HG03196 (cell line): Measurements from ENCODE around the gene ZNF664.

Experiments used
- ATAC-seq: cut with Tn5 transposase; IDR thresholded peaks from one replicate; pipeline ENCODE4 v1.9.1; 2021; ENCODE audit not compliant: unreplicated experiment

The ZNF664 gene

DNA sequence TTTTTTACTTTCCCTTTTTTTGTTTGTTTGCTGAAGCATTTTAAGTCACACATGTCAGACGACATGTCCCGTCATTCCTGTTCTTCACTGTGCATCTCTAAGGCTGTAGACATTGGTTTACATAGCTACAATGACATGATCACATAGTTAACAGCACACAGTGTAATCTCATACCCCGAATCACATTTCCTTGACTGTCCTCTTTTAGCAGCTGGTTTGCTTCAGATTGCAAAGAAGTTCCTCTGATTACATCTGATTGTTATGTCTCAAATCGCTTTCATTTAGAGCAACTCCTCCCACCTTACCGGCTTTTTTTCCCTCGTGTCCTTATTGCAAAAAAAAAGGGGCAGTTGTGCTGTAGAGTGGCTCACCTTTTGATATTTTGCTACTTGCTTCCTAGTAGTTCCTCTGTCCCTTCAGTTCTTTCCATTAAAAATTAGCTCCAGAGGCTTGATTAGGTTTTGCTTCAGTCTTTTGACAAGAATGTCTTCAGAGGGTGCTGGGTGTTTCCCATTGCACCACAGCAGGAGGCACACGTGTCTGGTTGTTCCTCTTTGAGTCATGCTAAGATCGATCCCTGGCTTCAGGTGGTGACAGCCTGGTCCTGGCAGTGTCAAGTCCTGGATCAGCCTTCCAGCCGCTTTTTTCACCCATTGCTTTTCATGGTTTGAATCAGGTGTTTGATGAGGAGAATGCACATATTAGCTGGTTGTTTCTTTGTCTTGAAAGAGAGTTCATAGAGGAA lies 35.0 kb downstream of the ZNF664 start:
- ATAC-seq = no peak

DNA sequence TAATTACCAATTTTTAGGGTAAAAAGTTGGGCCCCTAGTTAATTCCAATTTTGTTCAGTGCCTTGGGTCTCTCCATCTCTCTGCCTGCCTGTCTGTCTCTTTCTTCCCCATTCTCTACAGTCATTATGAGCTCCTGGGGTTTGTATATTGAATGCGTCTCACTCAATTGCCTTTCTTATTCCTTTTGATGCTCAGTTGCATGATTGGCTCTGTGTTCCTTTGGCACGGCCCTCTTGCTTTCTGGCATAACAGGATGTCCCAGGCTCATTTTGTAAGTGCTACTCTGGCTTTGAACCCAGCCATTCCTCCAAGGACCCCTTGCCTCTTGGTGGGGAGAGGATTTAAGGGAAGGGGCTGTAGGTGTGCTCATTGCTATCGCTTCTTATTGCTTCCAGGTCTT lies 35.6 kb downstream of the ZNF664 start:
- no peak for ATAC-seq

DNA sequence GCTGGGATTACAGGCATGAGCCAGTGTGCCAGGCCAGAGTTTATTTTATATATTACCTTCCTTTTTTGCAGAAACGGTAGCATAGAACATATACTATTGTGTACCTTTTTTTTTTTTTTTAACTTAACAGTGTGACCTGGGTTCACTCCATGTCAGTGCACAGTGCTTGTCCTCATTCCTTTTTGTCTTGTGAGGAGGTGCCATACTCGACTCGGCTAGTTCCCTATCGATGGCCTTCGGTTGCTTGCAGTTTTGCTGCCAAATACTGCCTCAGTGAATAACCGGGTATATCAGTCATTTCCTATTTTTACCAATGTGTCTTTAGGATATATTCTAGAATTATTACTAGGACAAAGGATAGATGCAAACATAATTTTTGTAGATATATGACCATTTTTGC lies 36.8 kb downstream of the ZNF664 start:
- no peak for ATAC-seq

DNA sequence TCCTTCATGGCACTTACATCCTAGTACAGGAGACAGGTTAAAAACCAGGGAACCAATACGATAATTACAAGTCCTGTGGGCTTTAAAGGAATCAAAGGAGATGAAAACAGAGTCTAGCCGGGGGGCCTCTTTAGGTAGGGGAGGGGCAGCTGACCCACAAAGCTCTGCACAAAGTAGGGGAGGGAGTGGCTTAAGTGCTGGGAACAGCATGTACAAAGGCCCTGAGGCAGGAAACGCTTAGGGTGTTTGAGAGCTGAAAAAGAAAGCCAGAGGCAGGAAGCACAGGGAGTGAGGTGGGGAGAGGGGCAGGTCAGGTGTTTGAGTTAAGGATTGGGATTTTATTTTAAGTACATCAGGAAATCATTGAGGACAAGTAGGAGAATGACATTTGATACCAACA lies 37.7 kb downstream of the ZNF664 start:
- no peak for ATAC-seq

DNA sequence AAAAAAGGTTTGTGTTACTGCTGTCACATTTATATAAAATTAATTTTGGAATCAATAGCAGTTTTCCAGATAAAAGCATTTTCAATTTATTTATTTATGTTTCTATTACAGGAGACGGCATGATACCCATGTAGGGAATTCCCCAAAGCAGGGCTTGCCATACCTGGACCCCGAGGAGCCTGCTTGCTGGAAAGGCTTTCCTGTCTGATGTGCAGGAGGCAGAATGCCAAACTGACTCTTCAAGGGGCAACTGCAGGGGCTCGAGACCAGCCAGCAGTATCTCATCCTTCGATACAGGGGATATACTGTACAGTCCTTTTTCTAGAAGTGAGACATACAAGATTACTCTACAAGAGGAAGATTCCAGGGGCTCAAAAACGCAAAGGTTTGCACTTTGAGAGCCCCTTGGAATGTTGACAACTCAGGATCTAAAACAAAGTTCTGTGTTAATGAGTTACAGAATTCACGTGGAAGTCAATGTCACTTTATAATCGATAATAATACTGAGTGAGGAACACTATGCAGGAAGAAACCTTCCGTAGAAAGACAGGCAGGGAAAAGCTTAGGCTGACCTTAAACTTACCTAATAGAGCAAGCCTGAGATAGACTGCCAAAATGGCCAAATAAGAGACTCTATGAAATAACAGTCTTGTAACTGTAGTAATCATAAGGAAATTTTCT lies 38.6 kb downstream of the ZNF664 start:
- no peak for ATAC-seq

DNA sequence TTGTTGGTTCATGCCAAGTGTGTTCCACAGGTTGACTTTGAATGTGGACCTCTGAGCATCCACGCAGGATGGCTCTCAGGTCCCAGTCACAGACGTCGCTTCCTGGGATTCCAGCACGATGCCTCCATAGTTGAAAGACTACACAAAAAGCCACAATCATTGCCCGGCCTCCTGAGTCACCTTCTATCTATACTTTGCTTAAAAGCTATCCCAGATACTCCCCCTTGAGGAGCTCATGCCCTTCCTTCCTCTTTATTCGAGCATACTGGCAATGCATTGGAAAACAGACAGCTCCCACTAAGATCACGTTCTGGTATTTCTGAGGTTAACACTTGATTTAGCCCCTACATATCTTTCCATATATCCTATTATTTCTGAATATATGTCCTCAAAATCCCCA lies 40.1 kb downstream of the ZNF664 start:
- ATAC-seq = no peak

DNA sequence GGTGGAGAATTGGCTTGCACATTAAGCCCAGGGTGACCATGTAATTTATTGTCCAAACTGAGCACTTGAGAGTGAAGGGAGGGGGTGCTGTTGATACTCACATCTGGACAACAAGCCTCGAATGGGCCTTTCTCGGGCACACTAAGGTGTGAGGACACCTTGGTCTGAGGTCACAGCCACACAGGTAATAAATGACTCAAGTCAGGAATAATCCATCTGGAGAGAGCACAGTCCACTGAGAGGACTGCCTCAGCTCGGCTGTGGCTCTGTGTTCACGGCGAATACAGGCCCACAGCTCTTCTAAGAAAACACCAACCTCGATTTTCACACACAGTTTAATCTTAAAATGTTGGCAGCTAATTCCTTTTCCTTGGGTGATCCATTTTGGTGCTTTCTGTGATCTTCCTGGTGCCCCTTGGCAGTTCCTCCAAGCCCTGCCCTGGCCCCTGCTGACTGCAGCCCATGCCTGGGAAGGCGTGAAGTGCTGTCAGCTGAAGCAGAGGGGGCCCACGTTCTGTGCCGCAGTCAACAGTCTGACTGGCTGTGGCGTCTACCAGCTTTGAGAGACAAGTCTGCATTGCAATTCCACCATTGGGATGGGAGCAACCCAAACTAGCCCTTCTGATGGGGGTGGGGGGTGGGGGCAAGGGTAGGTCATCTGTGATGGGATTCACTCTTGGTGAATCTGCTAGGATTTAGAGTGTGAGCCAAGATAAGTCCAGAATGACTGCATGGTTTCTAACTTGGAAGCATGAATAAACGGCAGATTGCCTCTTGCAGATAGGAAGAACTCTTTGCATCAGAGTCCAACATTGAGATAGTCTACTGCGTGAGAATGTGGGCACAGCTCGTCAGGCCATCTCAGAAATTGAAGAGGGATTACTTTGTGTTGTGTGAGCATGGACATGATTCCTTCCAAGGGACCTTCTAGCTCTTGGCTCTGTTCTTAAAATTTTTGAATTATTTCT lies 42.8 kb downstream of the ZNF664 start:
- ATAC-seq = no peak

DNA sequence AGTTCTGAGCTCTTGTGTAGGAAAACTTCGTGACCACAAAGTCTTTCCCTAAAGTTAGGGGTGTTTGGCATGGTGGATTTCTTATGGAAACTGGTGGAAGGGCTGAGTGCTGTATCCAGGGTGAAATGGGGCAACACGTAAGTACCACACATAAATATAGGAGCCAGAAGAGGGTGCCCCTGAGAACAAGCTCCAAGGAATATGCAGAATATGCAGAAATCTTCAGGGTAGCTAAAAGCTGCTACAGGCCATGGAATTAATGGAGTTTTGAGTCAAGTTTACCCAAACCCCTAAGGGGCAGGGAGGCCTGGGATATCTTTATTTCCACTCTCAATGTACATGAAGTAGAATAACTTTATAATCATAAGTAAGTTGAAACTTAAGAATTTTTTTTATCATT lies 44.0 kb downstream of the ZNF664 start:
- no peak for ATAC-seq

DNA sequence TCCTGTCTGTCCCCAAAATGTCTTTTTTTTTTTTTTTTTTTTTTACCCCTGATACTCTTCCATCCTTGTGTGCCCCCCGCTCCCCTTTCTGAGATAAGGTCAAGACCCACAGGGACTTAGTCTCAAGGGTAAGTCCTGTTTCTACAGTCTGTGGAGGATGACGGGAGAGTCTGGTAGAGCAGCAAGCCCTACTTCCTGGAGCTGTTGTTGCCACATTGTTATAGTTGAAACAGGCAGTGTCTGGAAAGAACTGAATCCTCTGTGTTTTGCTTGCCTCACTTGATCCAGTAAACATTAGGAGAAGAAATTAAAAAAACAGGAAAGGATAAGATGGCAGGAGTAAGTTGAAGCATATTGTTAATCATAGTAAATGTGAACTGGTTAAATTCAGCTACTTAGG lies 45.5 kb downstream of the ZNF664 start:
- no peak for ATAC-seq

DNA sequence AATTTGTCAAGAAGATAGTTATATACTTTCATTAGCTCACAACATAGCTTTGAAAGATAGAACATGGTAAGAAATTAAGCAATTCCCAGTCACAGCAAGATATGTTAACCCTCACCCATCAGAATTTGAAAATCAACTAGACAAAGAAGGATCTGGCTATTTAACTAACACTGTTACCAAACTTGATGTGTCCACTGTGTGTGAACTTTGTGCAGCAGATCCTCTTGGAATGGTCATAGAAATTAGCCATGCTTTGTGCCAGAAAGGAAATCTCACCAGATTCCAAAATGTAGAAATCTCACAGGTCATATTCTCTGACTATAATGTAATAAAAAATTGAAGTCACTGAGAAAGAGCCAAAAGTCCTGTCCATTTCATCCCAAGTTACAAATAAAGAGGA lies 46.1 kb downstream of the ZNF664 start:
- ATAC-seq = no peak

DNA sequence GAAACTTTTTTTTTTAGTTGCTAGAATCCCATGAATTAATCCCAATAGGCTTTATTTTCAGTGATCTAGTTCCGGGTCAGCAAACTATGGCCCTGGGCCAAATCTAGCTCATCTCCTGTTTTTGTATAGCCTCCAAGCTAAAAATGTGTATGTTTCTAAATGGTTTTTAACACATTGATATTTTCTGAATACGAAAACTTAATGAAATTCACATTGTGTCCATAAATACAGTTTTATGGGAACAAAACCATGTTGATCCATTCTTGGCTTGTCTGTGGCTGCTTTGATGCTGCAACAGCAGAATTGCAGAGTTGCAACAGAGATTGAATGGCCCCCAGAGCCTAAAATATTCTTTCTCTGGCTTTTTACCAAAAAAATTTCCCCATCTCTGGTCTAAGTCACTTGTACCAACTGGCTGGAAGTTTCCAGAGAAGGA lies 47.5 kb downstream of the ZNF664 start:
- ATAC-seq = no peak

DNA sequence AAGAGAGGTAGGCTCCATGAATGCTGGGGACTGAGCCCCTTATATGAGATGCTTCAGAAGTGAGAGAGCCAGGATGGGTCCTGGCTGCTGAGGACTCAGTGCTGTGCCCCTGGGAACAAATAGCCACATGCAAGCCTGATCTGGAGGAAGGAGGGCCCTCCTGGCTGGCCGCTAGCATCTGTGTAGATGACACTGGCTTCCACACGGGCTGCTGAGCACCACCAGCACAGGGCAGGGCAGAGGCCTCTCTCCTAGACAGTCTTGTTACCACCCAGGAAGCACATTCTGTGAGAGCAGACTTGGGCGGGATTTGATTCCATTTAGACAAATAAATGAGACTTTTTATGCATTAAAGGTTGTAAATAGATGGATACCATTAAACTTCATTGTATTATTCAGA lies 48.0 kb downstream of the ZNF664 start:
- no peak for ATAC-seq

DNA sequence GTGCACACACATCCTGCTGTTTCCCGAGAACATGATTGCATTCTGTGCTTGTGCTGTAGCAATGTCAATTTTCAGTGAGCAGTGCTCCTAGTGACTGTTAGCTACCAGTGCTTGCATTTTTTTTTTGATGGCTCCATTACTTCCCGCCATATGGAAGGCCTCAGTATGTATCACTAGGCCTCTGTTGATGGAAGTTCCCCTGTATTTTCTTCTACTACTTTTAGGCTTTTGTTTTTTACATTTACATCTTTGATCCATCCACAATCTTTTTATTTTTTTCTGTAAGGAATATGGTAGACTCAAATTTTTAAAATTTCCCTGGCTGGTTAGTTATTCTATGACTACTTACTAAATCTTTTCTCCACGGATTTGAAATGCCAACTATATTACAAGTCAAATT lies 49.1 kb downstream of the ZNF664 start:
- ATAC-seq = no peak

DNA sequence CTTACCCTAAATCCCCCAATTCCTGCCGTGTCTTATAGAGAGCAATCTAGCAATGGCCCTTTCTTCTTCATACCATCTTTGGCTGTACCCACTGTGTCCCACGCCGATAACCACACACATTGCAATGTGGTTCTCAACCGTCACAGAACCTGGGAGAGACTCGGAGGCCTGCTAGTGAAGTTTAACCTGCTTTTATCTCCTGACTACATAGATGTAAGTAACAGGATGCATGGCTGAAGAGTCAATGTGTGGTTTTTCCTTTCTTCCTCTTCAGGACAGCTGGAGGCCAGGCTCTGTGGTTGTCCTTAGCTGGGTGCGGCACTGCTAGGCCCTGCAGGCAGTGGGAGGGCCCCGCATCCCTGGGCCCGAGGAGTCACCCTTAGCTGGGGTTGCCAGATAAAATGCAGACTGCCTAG lies 51.3 kb downstream of the ZNF664 start:
- ATAC-seq = no peak

DNA sequence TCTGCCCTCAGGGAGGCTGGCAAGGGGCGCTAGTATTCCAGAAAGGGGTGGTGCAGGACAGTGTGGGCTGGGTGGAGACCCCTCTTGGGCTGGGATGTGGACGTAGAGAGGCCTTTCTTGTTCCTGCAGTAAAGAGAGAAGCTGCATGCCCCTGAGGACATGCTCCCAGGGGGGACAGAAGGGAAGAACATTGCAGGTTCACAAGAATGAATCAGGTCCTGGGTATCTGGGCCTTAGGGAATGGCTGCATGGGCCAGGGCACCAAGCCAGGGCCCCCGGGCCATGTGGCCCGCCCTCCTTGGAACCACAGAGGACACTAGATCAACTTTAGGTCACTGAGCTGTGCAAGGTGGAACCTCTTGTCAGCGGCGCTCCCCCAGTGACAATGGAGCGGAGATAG lies 51.8 kb downstream of the ZNF664 start:
- no peak for ATAC-seq

DNA sequence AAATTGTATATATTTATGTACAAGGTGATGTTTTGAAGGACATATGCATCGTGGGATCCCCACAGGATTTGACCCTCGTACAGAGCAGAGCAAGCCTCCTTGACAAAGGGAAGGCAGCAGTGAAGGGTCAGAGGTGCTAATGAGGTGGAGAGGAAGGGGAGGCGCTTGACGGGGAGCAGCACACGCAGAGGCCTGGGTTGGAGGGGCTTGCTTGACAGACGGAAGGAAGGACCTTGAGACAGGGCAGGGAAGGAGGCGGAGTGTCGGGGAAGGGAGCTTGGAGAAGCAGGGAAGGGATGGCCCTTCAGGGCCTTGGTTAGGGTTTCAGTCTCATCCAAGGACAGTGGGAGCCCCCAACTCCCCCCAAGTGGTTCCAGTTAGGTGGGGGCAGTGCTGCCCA lies 52.6 kb downstream of the ZNF664 start:
- no peak for ATAC-seq

DNA sequence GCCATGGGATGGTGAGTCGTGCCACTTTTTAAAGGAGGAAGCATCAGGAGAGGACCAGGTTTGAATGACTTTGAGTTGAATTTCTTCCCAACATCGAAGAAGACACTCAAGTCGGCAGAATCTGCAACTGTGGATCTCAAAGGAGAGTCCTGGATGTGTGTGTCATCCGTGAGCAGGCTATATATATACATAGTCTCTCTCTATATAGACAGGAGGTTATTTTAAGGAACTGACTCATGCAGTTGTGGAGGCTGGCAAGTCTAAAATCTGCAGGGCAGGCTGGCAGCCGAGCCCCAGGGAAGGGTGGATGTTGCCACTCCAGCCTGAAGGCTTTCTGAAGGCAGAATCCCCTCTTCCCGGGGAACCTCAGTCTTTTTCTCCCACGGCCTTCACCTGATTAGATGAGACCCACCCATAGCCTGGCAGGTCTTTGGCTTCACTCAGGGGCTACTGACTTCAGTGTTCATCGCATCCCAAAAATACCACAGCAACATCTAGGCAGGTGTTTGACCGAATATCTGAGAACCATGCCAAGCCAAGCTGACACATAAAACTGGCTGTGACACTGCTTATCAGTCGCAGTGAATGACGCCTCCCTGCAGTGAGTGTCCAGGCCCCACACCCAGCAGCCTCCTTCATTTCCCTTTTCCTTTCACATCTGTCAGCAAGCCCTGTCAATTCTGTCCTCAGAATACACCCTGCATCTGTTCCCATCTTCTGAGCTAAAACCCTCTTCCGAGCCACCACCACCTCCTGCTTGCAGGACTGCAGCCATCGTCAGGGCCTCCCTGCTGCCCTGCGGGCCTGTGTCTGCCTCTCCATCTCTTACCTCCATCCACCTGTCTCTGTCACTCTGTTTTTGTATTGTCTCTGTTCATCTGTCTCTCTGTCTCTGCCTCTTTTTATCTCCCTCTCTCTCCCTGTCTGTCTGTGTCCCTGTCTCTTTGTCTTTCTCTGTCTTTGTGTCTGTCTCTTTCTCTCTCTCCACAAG lies 54.0 kb downstream of the ZNF664 start:
- no peak for ATAC-seq

DNA sequence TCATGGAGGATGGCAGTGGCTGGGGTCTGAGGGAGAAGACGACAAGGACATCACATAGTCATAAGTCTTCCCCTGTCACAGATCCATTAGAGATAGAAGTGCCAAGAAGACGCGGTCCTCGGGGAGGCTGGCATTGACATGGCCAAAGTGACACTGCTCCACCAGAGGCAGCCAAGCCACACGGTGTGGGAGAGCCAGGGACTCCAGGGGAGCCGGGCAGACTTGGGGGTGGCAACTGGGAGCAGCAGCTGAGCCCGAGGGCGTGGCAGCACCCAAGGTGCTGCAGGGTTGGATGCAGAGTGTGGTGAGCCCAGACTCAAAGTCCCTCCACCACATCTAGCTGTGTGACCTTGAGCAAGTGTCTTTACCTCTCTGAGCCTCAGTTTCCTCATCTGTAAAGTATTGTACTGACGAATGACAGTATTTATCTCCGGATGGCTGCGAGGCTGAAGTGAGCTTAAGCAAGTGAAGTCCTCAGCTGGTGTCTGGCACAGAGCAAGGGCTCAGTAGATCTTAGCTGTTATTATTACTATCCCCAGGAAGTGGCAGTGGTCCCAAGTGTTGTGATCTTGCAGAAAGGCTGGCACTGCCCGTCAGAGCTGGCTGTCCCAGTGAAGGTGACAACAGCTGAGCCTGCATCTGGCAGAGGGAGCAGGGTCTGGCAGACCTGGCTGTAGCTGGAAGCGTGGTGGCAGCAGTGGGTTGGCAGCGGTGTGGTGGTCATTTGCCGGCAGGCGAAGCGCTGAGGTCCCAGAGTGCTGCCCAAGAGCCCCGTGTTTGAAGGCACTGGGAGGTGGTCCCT lies 54.9 kb downstream of the ZNF664 start:
- no peak for ATAC-seq

DNA sequence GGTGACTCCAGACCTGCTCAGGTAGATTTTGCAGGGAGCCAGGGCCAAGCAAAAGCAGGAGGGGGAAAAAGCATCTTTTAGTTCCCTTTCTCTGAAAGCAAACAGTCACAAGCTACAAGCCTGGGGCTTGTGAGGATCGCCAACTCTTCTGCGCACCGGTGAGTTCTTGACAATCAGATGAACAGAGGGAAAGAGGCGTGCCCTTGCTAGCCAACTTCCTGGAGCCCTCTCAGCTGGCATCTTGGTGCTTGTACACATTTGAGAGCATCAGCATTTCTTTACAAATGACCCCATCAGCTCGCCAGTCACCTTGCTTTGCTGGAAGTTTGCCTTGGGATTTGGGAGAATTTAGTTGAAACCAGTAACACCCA lies 55.5 kb downstream of the ZNF664 start:
- ATAC-seq = no peak

DNA sequence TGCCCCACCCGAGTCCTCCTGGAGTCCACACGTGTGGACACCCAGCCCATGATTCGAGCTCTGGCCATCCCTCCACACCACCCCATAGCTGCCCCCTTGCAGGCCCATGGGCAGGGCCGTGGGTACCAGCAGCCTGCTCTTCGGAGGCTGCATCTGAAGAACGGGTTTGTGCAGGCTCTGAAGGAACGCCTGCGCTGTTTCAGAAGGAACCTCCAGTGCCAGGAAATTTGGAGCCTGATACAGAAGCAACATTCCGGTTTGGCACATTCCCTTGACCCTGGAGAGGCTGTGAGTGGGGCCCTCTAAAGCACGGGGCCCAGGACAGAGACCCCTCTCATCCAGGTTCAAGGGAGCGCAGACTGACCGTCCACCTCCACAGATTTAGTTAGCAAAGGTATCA lies 57.0 kb downstream of the ZNF664 start:
- no peak for ATAC-seq
